AG04450 (cell line): ENCODE data around the gene POMT2. TPM values are rescaled to one million over a fixed set of nuclear protein-coding genes. Genes with fewer than 3 reads are reported as not detected.

ENCODE experiments used
- CTCF ChIA-PET: fragments of 300-600, 350-600 bp; formaldehyde crosslinking; extraction: SDS; loops from one replicate; lab custom pipeline; 2022; ENCODE audit warnings: antibody characterized with exemption, inconsistent platforms; lab: Charles Lee
- POLR2A ChIA-PET: fragments of 350-600 bp; formaldehyde crosslinking; extraction: SDS; loops from one replicate; lab custom pipeline; 2021; ENCODE audit warnings: antibody characterized with exemption, inconsistent platforms; lab: Yijun Ruan, JAX
- DNase-seq: peaks from one replicate; pipeline ENCODE4 v3.0.0-alpha.2; 2011; ENCODE audit warnings: low read depth, low spot score
- H3K27ac ChIP-seq: one replicate; pipeline ENCODE4 v1.5.1; 2012; ENCODE audit warnings: low read depth, low read length, control low read depth
- H3K27me3 ChIP-seq: one replicate; pipeline ENCODE4 v1.6.0; 2012; ENCODE audit warnings: low read length; ENCODE audit not compliant: control insufficient read depth, insufficient read depth
- H3K4me3 ChIP-seq: 2 replicates; pipeline ENCODE4 v1.5.1; 2011; ENCODE audit warnings: mild to moderate bottlenecking, low read depth, low read length, control low read depth
- H3K9me3 ChIP-seq: 2 replicates; pipeline ENCODE4 v1.5.1; 2012; ENCODE audit warnings: low read length; ENCODE audit not compliant: control insufficient read depth, insufficient read depth
- CTCF ChIP-seq: IDR thresholded peaks from 2 replicates; pipeline ENCODE4 v1.5.1; 2011; ENCODE audit warnings: low read depth, low read length, control low read depth, inconsistent platforms
- polyA plus RNA-seq: library from polyadenylated mRNA; depleted of rRNA; stranded (reverse); fragments of >200 nt; gene quantifications from 2 replicates; pipeline ENCODE4 v1.2.3, GENCODE V29; 2011

The POMT2 gene
- polyA plus RNA-seq, 1 experiment, result 17.2 TPM

- Histone ChIP-seq H3K4me3 (no peak overlapping the region), H3K9me3 (no peaks in the 10 kb centered on the region; the same call in 1 of the 2 replicates), H3K27me3 (peaks cover 3% of the 10 kb centered on the region), H3K27ac (no peak overlapping the region)
- TF ChIP-seq CTCF, result no peak
- DNase-seq, result no peak
- POLR2A ChIA-PET, result no interaction called here
- CTCF ChIA-PET, result no interaction called here
These were observed 68.8 kb downstream of the POMT2 start for GRCh38 chr14:77251870-77252269.

- H3K4me3 ChIP-seq, result no peak overlapping the region
- H3K27ac ChIP-seq, result no peak overlapping the region
- POLR2A ChIA-PET, result no interaction called here
- TF ChIP-seq CTCF, result no peak
- CTCF ChIA-PET, result no interaction called here
- no peaks in the 10 kb centered on the region; the same call in 1 of the 2 replicates for H3K9me3 ChIP-seq
- no peaks in the 10 kb centered on the region for H3K27me3 ChIP-seq
- no peak for DNase-seq
These were observed 69.8 kb downstream of the POMT2 start for GRCh38 chr14:77250927-77251326.

- H3K27ac ChIP-seq, result no peak overlapping the region
- H3K27me3 ChIP-seq, result no peaks in the 10 kb centered on the region
- no peak overlapping the region for H3K4me3 ChIP-seq
- H3K9me3 ChIP-seq, result no peaks in the 10 kb centered on the region; the same call in 1 of the 2 replicates
- TF ChIP-seq CTCF, result no peak
- POLR2A ChIA-PET, result no interaction called here
- no peak for DNase-seq
- CTCF ChIA-PET, result no interaction called here
These were observed 71.4 kb downstream of the POMT2 start for GRCh38 chr14:77249286-77249685.

GRCh38 chr14:77248666-77249065 is 72.0 kb downstream of the POMT2 start:
- DNase-seq, result no peak
- ChIA-PET CTCF (no interaction called here), POLR2A (no interaction called here)
- Histone ChIP-seq H3K27ac (no peak overlapping the region), H3K9me3 (no peaks in the 10 kb centered on the region; the same call in 1 of the 2 replicates), H3K27me3 (no peaks in the 10 kb centered on the region), H3K4me3 (no peak overlapping the region)
- no peak for TF ChIP-seq CTCF

- no peak overlapping the region for H3K4me3 ChIP-seq
- H3K9me3 ChIP-seq, result no peaks in the 10 kb centered on the region
- TF ChIP-seq CTCF, result no peak
- CTCF ChIA-PET, result no interaction called here
- H3K27ac ChIP-seq, result no peak overlapping the region
- DNase-seq, result no peak
- H3K27me3 ChIP-seq, result no peaks in the 10 kb centered on the region
- POLR2A ChIA-PET, result no interaction called here
These were observed 73.9 kb downstream of the POMT2 start for GRCh38 chr14:77246784-77247183.
